ENCODE results near the gene TDRD12. TPM values are rescaled to one million over a fixed set of nuclear protein-coding genes. Genes with fewer than 3 reads are reported as not detected.

TDRD12 gene
- total RNA-seq, 4 donors from 2014 or later, result 0.13 to 1.7 (median 1.2) TPM; not detected in 1

DNA sequence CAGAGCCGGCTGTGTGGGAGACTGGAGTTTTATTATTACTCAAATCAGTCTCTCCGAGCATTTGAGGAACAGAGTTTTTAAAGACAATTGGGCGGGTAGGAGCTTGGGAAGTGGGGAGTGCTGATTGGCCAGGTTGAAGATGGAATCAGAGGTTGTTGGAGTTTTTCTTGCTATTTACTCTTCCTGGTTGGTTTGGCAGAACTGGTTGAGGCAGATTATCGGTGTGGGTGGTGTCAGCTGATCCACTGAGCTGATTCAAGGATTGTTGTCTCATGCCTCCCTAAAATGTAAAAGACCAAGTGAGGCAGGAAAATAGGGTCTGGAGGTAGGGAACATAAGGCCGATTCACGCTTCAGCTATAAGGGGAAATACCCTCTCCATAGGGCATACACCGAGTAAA, 1.3 kb upstream of the TDRD12 start:
- ATAC-seq, result no peak
- 88 to 97% methylated on average over 5 to 7 of the region's 7 CpGs for WGBS, 2 donors (ENCODE audit: low coverage in 1 of 2)
- Histone ChIP-seq H3K27ac (no peak overlapping the region), H3K27me3 (no peaks in the 10 kb centered on the region), H3K4me1 (peaks cover 0 to 7% (median 0%) of the 10 kb centered on the region in 3 donors), H3K4me3 (no peak overlapping the region), H3K36me3 (peaks cover 0 to 32% of the 10 kb centered on the region in 2 donors), H3K9me3 (no peaks in the 10 kb centered on the region)
- TF ChIP-seq POLR2A (IDR thresholded peaks at IDR 0.05), result no peak
- no peak for TF ChIP-seq EP300 (IDR thresholded peaks at IDR 0.05)
- TF ChIP-seq, protein P1, sequence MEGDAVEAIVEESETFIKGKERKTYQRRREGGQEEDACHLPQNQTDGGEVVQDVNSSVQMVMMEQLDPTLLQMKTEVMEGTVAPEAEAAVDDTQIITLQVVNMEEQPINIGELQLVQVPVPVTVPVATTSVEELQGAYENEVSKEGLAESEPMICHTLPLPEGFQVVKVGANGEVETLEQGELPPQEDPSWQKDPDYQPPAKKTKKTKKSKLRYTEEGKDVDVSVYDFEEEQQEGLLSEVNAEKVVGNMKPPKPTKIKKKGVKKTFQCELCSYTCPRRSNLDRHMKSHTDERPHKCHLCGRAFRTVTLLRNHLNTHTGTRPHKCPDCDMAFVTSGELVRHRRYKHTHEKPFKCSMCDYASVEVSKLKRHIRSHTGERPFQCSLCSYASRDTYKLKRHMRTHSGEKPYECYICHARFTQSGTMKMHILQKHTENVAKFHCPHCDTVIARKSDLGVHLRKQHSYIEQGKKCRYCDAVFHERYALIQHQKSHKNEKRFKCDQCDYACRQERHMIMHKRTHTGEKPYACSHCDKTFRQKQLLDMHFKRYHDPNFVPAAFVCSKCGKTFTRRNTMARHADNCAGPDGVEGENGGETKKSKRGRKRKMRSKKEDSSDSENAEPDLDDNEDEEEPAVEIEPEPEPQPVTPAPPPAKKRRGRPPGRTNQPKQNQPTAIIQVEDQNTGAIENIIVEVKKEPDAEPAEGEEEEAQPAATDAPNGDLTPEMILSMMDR (IDR thresholded peaks at IDR 0.05), result no peak
- TF ChIP-seq POLR2AphosphoS5 (IDR thresholded peaks at IDR 0.05), result no peak

DNA sequence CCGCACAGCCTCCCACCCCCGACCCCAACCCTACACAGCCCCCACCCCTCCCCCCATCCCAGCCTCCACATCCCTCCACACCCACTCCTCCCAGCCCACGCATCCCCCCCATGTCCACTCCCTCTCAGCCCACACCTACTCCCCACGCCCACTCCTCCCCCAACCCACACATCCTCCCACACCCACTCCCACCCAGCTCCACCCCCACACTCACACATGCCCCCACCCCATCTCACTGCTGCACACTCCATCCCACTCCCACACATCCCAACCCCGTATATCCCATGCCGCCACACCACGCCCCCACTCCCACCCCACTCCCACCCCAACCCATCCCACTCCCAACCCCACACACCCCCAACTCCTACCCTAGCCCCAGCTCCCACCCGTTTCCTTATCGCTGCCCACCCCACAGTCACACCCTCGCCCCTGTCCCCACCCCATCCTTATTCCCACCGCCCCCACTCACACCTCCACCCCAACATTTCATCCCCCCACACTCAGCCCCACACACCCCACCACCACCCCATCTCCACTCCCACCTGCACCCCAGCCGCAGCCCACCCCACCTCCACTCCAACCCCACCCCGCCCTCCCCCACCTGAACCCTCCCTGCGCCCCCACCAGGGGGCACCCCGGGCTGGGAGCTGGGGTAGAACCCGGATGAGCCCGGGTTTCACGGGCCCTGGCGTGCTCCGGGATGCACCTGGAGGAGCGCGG, 809 bp downstream of the TDRD12 start:
- Histone ChIP-seq H3K27me3 (no peaks in the 10 kb centered on the region), H3K4me1 (peaks cover 0 to 7% (median 0%) of the 10 kb centered on the region in 3 donors), H3K27ac (no peak overlapping the region), H3K36me3 (peaks cover 0 to 12% of the 10 kb centered on the region in 2 donors), H3K4me3 (no peak overlapping the region), H3K9me3 (no peaks in the 10 kb centered on the region)
- no peak for ATAC-seq
- TF ChIP-seq, protein P1 (IDR thresholded peaks at IDR 0.05), result no peak
- TF ChIP-seq POLR2AphosphoS5 (IDR thresholded peaks at IDR 0.05) (no peak), POLR2A (IDR thresholded peaks at IDR 0.05) (no peak), EP300 (IDR thresholded peaks at IDR 0.05) (no peak)
- whole genome bisulfite sequencing, 2 donors (ENCODE audit: low coverage in 1 of 2), result 100% methylated on average over 1 of the region's 22 CpGs; no CpG with 5 or more reads in 1 of the 2 donors

DNA sequence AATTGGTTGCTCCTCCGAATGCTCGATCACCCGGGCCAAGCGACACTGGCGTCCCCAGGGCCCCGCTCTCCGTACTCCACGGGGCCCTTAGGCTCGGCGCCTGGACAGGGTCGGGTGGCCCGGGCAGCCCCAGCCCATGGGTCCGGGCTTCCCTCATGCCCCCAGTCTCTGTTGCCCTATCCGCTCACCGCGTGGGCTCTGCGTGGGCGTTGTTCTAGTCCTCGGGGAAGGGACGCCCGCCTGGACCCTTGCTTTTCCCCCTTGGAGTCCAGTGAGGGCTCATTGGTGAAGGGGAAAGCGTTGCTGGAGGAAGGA, 1.3 kb downstream of the TDRD12 start:
- TF ChIP-seq, protein P1 (IDR thresholded peaks at IDR 0.05), result no peak
- TF ChIP-seq POLR2AphosphoS5 (IDR thresholded peaks at IDR 0.05) (no peak), POLR2A (IDR thresholded peaks at IDR 0.05) (no peak), EP300 (IDR thresholded peaks at IDR 0.05) (no peak)
- ATAC-seq, result no peak
- Histone ChIP-seq H3K27ac (no peak overlapping the region), H3K36me3 (peaks cover 0 to 12% of the 10 kb centered on the region in 2 donors), H3K9me3 (no peaks in the 10 kb centered on the region), H3K27me3 (no peaks in the 10 kb centered on the region), H3K4me3 (no peak overlapping the region), H3K4me1 (peaks cover 0 to 7% (median 0%) of the 10 kb centered on the region in 3 donors)
- WGBS, 2 donors (ENCODE audit: low coverage in 1 of 2), result no CpG with 5 or more reads among the region's 22 CpGs

DNA sequence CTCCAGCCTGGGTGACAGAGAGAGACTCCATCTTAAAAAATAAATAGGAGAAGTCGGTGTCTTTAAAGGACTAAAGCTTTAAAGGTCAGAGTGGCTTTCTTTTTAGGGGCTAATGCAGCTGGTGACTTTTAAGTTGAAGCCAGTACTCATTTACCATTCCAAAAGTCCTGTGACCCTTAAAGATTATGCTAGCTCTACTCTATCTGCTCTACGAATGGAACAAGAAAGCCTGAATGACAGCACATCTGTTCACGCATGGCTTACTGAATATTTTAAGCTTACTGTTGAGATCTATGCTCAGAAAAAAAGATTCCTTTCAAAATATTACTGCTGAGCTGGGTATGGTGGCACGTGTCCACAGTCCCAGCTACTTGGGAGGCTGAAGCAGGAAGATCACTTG, 16.4 kb downstream of the TDRD12 start:
- no peak for TF ChIP-seq POLR2AphosphoS5 (IDR thresholded peaks at IDR 0.05)
- no peak for TF ChIP-seq POLR2A (IDR thresholded peaks at IDR 0.05)
- TF ChIP-seq EP300 (IDR thresholded peaks at IDR 0.05), result no peak
- TF ChIP-seq, protein P1 (IDR thresholded peaks at IDR 0.05), result no peak
- H3K36me3 ChIP-seq, result no peaks in the 10 kb centered on the region
- H3K9me3 ChIP-seq, result no peaks in the 10 kb centered on the region
- WGBS, 2 donors (ENCODE audit: low coverage in 1 of 2), result 50 to 54% methylated on average over 1 to 4 of the region's 4 CpGs
- H3K27me3 ChIP-seq, result peaks cover 4% of the 10 kb centered on the region
- no peak for ATAC-seq
- H3K27ac ChIP-seq, result no peak overlapping the region
- H3K4me3 ChIP-seq, result no peak overlapping the region
- H3K4me1 ChIP-seq, result no peaks in the 10 kb centered on the region

DNA sequence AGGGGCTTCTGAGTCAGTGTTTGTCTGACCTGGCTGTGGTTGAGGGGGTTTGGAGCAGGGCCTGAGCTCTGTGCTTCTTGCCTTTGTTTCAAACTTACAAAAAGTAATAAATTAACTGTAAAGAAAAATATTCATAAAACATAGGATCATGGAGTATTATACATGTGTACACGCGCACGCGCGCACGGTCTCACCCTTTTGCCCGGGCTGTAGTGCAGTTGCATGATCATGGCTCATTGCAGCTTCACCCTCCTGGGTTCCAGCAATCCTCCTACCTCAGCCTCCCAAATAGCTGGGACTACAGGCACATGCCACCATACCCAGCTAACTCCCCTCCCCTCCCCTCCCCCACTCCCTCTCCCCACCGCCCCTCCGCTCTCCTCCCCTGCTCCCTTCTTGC, 23.5 kb downstream of the TDRD12 start:
- TF ChIP-seq, protein P1 (IDR thresholded peaks at IDR 0.05), result no peak
- TF ChIP-seq EP300 (IDR thresholded peaks at IDR 0.05), result no peak
- no peak for TF ChIP-seq POLR2A (IDR thresholded peaks at IDR 0.05)
- no peak for TF ChIP-seq POLR2AphosphoS5 (IDR thresholded peaks at IDR 0.05)
- WGBS, 2 donors (ENCODE audit: low coverage in 1 of 2), result 97 to 98% methylated on average over 7 to 9 of the region's 9 CpGs
- no peak for ATAC-seq
- Histone ChIP-seq H3K4me1 (no peaks in the 10 kb centered on the region), H3K4me3 (no peak overlapping the region), H3K27ac (no peak overlapping the region), H3K27me3 (peaks cover 22% of the 10 kb centered on the region), H3K36me3 (no peaks in the 10 kb centered on the region), H3K9me3 (no peaks in the 10 kb centered on the region)
